NOMO-1 (cell line): Measurements from ENCODE around the gene IL17RC.
A peak's percentile ranks its signal among the peaks of the same experiment; 100 is the strongest.
"Not testable (repeated sequence)": the region's sequence is repeated elsewhere in the genome, so short reads cannot be mapped to it uniquely, and the experiment has no call there.

Experiments used
- DNase-seq, 2 experiments: peaks; one replicate each; lab custom pipeline; 2025; ENCODE audit not compliant: unreplicated experiment in 2 of 2; lab: John Stamatoyannopoulos, UW

IL17RC gene, protein sequence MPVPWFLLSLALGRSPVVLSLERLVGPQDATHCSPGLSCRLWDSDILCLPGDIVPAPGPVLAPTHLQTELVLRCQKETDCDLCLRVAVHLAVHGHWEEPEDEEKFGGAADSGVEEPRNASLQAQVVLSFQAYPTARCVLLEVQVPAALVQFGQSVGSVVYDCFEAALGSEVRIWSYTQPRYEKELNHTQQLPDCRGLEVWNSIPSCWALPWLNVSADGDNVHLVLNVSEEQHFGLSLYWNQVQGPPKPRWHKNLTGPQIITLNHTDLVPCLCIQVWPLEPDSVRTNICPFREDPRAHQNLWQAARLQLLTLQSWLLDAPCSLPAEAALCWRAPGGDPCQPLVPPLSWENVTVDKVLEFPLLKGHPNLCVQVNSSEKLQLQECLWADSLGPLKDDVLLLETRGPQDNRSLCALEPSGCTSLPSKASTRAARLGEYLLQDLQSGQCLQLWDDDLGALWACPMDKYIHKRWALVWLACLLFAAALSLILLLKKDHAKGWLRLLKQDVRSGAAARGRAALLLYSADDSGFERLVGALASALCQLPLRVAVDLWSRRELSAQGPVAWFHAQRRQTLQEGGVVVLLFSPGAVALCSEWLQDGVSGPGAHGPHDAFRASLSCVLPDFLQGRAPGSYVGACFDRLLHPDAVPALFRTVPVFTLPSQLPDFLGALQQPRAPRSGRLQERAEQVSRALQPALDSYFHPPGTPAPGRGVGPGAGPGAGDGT

GRCh38 chr3:9916734-9917680, at the start of gene IL17RC:
IL17RC (plus strand) TSS chr3:9917098; CDS start chr3:9917316, 218 bp downstream.
- no peak for DNase-seq

DNA sequence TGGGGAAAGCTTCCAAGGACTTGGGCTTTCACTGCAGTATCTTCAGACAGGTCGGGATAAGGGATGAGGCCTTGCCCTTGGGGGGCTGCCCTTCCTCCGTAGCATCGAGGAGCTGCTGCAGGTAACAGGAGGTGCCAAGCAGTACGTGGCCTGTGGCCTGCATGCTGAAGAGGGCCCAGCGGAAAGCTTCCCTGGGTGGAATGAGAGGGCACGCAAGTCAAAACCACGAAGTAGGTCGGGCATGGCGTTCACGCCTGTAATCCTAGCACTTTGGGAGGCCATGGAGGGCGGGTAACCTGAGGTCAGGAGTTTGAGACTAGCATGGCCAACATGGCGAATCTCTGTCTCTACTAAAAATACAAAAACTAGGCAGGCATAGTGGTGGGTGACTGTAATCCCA, 49.8 kb upstream of the IL17RC start:
- DNase-seq, result no peak

DNA sequence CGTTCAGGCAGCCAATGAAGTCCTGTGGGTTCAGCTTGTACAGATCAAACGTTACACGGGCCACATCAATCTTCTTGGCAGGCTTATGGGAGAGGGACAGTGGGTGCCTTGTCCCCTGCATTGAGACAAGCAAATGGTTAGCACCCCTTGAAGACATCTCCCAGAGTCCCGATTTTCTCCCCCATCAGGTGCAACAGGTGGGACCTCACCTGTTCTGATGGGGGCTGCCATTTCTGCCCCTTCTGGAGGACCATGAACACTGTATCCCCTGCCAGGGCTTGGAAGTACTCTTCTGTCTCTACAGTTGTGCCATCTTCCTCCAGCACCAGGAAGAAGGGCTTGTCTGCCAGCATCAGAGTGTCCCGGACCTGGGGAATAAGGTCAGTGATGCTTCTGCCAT, 46.9 kb upstream of the IL17RC start:
- DNase-seq, result no peak

GRCh38 chr3:9870978-9871377, 45.9 kb upstream of the IL17RC start:
- DNase-seq, result no peak

DNA sequence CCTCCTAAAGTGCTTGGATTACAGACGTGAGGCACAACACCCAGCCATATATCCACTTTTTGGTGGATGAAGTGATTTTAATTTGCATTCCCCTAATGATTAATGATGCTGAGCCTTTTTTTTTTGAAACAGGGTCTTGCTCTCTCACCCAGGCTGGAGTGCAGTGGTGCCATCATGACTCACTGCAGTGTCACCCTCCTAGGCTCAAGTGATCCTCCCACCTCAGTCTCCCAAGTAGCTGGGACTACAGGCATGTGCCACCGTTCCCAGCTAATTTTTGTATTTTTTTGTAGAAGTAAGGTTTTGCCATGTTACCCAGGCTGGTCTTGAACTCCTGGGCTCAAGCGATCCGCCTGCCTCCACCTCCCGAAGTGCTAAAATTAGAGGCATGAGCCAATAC, 44.8 kb upstream of the IL17RC start:
- not testable (repeated sequence) for DNase-seq

GRCh38 chr3:9875448-9875847, 41.5 kb upstream of the IL17RC start:
- no peak for DNase-seq

DNA sequence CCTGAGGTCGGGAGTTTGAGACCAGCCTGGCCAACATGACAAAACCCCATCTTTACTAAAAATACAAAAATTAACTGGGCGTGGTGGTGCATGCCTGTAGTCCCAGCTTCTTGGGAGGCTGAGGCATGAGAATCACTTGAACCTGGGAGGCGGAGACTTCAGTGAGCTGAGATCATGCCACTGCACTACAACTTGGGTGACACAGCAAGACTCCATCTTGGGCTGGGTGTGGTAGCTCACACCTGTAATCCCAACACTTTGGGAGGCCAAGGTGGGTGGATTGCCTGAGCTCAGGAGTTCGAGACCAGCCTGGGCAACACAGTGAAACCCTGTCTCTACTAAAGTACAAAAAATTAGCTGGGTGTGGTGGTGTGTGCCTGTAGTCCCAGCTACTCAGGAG, 40.6 kb upstream of the IL17RC start:
- DNase-seq, result not testable (repeated sequence)

- no peak for DNase-seq
Observed at GRCh38 chr3:9876991-9877390, 39.9 kb upstream of the IL17RC start.

DNA sequence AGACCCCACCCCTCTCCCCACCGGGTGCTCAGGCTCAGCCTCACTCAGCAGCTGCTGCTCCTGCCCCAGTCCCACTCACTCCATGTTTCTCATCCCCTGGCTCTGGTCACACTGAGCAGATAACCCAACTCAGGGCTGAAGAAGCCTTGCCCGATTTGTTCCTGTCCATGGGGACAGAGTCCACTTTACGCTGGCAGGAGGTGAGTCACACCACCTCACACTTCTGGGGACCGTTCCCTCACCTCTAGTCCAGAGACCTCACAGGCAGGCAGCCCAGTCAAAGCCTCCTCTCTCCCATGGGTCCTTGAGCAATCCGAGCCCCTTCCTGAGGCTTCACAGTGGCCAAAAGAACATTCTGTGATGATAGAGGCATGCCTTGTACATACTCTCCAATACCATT, 38.2 kb upstream of the IL17RC start:
- DNase-seq, result no peak

DNA sequence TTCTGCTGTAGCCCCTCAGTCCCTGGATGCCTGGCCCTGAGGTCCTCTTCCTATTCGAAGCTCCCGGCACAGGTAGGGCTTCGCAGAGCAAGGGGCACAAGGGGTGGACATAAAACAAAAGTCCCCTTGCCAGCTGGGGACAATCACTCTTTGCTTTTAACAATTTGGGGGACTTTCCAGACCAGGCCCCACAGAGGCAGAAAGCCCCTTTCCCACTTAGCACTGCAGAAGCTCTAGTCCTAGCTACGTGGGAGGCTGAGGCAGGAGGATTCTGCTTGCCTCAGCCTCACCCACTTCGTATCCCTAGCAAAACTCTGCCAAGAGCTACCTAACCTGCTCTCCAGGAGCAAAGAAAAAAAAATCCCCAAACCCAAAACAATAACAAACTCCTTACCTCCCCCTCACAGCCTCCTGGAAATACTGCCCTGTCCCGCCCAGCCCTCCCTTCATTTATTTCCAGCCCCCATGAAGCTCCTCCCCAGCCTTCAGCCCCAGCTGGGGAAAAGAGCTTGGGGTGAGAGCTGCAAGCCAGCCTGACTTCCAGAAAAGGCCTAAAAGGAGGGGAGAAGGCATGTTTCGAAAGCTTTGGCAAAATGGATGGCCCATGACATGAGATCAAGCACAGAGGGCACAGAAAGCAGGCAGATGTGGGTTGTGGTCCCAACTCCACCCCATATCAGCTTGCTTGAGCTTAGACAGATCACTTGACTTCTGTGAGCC, 36.9 kb upstream of the IL17RC start, which contains the start of gene CIDEC:
Gene CIDEC, minus strand, starts transcription at position 424 of the 720 bp plus-strand sequence. CDS start 1,767 bp downstream, outside the sequence.
- DNase-seq, result no peak

DNA sequence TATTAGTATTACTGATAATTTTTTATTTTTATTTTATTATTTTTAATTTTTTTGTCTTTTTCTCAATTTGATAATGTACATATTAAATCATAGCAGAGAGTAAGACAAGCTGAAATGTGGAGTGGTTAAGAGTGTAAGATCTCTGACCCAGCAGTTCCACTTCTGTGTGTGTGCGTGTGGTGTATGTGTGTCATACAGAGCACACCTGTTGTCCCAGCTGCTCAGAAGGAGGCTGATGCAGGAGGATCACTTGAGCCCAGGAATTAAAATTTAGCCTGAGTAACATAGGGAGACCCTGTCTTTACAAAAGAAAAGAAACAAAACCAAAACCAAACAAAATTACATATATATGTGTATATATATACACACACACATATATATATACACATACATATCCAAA, 35.5 kb upstream of the IL17RC start:
- no peak for DNase-seq

GRCh38 chr3:9883706-9884554, 33.0 kb upstream of the IL17RC start:
- no peak for DNase-seq

DNA sequence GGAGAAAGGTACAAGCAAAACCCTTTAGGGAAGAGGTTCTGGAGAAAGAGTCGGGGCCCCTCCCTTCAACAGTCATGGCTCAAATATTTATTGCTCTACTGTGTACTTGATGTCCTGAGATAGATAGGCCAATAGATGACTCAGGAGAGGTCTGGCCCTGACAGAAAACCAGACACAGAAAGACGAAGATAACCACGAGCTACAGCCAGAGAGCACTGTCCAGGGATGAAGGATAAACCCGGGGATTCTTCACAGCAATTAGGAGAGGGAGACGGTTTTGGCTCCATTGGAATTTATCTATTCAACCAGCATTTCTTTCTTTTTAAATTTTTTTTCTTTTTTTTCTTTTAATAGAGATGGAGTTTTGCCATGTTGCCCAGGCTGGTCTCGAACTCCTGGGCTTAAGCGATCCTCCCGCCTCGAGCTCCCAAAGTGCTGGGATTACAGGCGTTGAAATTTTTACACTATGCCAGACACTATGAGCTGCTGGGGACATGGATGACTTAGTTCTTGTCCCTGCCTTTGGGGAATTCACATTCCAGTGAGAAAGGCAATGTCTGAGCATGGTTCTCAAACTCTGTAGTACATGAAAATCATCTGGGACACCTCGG, 32.2 kb upstream of the IL17RC start:
- no peak for DNase-seq

GRCh38 chr3:9886328-9886727, 30.6 kb upstream of the IL17RC start:
- no peak for DNase-seq

GRCh38 chr3:9887480-9887879, 29.4 kb upstream of the IL17RC start:
- peak in 1 of 2 experiments; percentile 64 for DNase-seq

DNA sequence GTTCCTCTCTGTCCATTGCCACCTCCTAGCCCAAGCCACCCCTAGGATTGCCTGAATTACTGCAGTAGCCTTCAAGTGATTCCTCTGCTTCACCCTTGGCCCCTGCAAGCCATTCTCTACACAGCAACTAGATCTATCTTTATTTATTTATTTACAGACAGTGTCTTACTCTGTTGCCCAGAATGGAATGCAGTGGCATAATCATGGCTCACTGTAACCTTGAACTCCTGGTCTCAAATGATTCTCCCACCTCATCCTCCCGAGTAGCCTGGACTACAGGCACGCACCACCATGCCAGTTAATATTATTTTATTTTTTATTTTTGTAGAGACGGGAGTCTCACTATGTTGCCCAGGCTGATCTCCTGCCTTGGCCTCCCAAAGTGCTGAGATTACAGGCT, 28.4 kb upstream of the IL17RC start:
- no peak for DNase-seq

- no peak for DNase-seq
Observed at GRCh38 chr3:9889405-9889804, 27.5 kb upstream of the IL17RC start.

DNA sequence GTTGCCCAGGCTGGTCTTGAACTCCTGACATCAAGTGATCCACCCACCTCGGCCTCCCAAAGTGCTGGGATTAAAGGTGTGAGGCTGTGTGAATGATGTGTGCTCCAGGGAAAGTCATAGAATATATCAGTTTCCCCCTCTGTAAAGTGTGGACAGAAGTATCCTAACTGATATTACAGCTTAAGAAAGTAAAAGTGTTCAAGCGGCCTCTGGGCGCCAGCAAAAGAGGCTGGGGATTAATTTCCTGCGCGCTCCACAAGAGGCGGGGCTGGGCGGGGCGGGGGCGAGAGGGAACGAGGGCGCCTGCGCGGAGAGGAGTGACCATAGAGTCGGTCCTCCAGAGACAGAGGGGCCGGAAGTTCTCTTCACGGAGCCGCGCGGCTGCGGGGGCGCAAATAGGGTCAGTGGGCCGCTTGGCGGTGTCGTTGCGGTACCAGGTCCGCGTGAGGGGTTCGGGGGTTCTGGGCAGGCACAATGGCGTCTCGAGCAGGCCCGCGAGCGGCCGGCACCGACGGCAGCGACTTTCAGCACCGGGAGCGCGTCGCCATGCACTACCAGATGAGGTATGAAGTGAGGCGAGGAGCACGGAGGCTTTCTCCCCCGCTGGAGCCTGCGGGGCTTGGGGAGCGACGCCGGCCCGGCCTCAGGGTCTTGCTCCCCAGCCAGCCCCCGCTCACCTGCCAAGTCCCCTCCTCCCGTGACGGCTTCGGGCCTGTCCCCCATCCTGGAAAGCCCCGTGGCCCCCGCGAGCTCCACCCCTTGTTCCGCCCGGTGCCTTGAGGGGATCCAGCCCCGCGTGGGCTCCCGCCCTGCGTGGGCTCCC, 26.4 kb upstream of the IL17RC start, which contains the start of gene JAGN1:
Gene JAGN1, plus strand, starts transcription at position 362 of the 823 bp plus-strand sequence. Its CDS starts 113 bp downstream, at position 475.
- peak; percentile 78 to 79 for DNase-seq
